Activated CD8-positive, alpha-beta T cell treated with anti-CD3 and anti-CD28 coated beads, Interleukin-2, amount 10 ng/mL, durations not matched to agents 7 days and 5 days (primary cell): ENCODE measurements around the gene CD44. TPM values are rescaled to one million over a fixed set of nuclear protein-coding genes. Genes with fewer than 3 reads are reported as not detected.
A peak's percentile ranks its signal among the peaks of the same experiment; 100 is the strongest.

Experiments
- ATAC-seq: fragments of 150-1000 bp; cut with Tn5 transposase; one replicate; pipeline ENCODE4 v1.10.0; 2021; ENCODE audit warnings: moderate library complexity
- CTCF ChIA-PET: fragments of 350-600 bp; sonication (Branson Sonifier 250); formaldehyde crosslinking; loops from one replicate; lab custom pipeline; 2021; ENCODE audit warnings: antibody characterized with exemption; lab: Charles Lee
- POLR2A ChIA-PET: fragments of 350-600 bp; sonication (Branson Sonifier 250); formaldehyde crosslinking; loops from one replicate; lab custom pipeline; 2021; ENCODE audit warnings: antibody characterized with exemption; lab: Charles Lee
- DNase-seq: peaks from one replicate; pipeline ENCODE4 v3.0.0-alpha.2; 2020
- H3K27ac Mint-ChIP-seq: one replicate; pipeline ENCODE4 v1.8.0; 2021; ENCODE audit warnings: mild to moderate bottlenecking, mixed read lengths
- H3K27me3 Mint-ChIP-seq: one replicate; pipeline ENCODE4 v1.8.0; 2021; ENCODE audit warnings: low read depth, mixed read lengths
- H3K36me3 Mint-ChIP-seq: one replicate; pipeline ENCODE4 v1.8.0; 2021; ENCODE audit warnings: low read depth, mixed read lengths
- H3K4me1 Mint-ChIP-seq: one replicate; pipeline ENCODE4 v1.8.0; 2021; ENCODE audit warnings: low read depth, mixed read lengths
- H3K4me3 Mint-ChIP-seq: one replicate; pipeline ENCODE4 v1.8.0; 2021; ENCODE audit warnings: mild to moderate bottlenecking, mixed read lengths
- H3K9me3 Mint-ChIP-seq: one replicate; pipeline ENCODE4 v1.8.0; 2022; ENCODE audit warnings: mixed read lengths; ENCODE audit not compliant: insufficient read depth
- total RNA-seq, 2 experiments: library from RNA; stranded (reverse); gene quantifications; one replicate each; pipeline ENCODE4 v1.2.3, GENCODE V29; 2021

Gene CD44
- total RNA-seq, 2 experiments from 2014 or later = 398 to 399 TPM

- CTCF ChIA-PET = interaction anchor here (1.4 to 13.5 kb wide), 3 partner anchors 26 to 136 kb away, joined by 4 to 218 read pairs (median 52); partner anchors contain the start of gene CD44
- Mint-ChIP-seq H3K4me3 (no peak overlapping the region), H3K4me1 (peaks cover 99% of the 10 kb centered on the region), H3K36me3 (peaks cover 75% of the 10 kb centered on the region), H3K27ac (peak overlapping the region; percentile 46), H3K9me3 (no peaks in the 10 kb centered on the region), H3K27me3 (no peaks in the 10 kb centered on the region)
- DNase-seq = no peak
- no peak for ATAC-seq
- POLR2A ChIA-PET = interaction anchor here (2.2 to 4.3 kb wide), 2 partner anchors 23 to 29 kb away, joined by 6 to 47 read pairs; partner anchors contain the start of gene CD44
Observed at GRCh38 chr11:35169112-35169511, 30.1 kb downstream of the CD44 start.

DNA sequence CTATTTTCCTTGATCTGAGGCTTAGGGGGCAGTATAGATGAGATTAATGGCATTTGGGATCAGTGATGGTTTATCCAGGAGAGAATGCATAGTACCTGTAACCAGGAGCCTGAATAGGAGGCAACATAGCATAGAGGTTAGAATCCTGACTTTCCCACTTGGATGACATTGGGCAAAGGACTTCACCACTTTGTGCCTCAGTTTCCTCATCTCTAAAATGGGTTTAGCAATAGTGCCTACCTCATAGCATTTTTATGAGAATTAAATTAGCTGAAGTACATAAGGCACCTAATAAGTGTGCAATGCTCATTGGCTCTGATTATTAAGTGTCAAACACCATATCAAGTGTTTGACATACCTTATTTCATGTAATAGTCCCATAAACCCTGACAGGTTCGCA, 30.8 kb downstream of the CD44 start:
- Mint-ChIP-seq H3K27ac (peak overlapping the region; percentile 14), H3K36me3 (peaks cover 72% of the 10 kb centered on the region), H3K9me3 (no peaks in the 10 kb centered on the region), H3K4me3 (no peak overlapping the region), H3K4me1 (peaks cover 99% of the 10 kb centered on the region), H3K27me3 (no peaks in the 10 kb centered on the region)
- DNase-seq (no peak), ATAC-seq (no peak)
- CTCF ChIA-PET = interaction anchor here (0.7 to 13.5 kb wide), 3 partner anchors 27 to 222 kb away, joined by 3 to 218 read pairs (median 3); partner anchors contain the start of gene CD44
- POLR2A ChIA-PET = interaction anchor here (0.7 kb wide), 1 partner anchor 28 kb away, joined by 3 read pairs; no protein-coding TSS in a partner anchor

GRCh38 chr11:35170503-35170902, 31.5 kb downstream of the CD44 start:
- DNase-seq (peak; percentile 23), ATAC-seq (no peak)
- Mint-ChIP-seq H3K27me3 (no peaks in the 10 kb centered on the region), H3K27ac (peak overlapping the region; percentile 62), H3K4me3 (no peak overlapping the region), H3K9me3 (no peaks in the 10 kb centered on the region), H3K36me3 (peaks cover 74% of the 10 kb centered on the region), H3K4me1 (peaks cover 99% of the 10 kb centered on the region)
- ChIA-PET CTCF (interaction anchor here (0.7 to 13.5 kb wide), 4 partner anchors 28 to 221 kb away, joined by 3 to 218 read pairs (median 3); partner anchors contain the start of gene CD44), POLR2A (interaction anchor here (0.6 to 0.7 kb wide), 3 partner anchors 10 to 31 kb away, joined by 3 to 4 read pairs (median 3); partner anchors contain the start of gene CD44)

DNA sequence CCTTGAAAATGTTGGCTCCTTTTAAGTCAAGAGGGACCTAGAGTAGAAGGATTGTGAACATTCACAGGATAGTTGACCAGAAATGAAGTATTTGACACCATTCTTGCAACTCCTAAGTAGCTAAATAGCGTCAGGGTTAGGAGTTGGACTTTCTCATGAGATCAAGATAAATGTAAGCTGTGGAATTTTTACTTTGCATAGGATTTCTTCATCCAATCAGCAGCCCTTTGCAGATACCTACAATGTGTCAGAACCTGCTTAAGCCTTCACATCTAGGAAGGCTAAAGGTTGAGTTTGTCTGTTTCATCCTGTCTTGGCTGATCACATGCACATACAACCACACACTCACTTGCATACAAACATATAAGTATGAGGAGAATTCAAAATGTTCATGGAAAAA, 32.3 kb downstream of the CD44 start:
- no peak for ATAC-seq
- Mint-ChIP-seq H3K36me3 (peaks cover 75% of the 10 kb centered on the region), H3K4me3 (no peak overlapping the region), H3K4me1 (peaks cover 95% of the 10 kb centered on the region), H3K9me3 (no peaks in the 10 kb centered on the region), H3K27me3 (no peaks in the 10 kb centered on the region), H3K27ac (no peak overlapping the region)
- CTCF ChIA-PET = interaction anchor here (1.8 to 13.5 kb wide), 4 partner anchors 7 to 135 kb away, joined by 6 to 218 read pairs (median 19); partner anchors contain the start of gene CD44
- peak; percentile 17 for DNase-seq
- POLR2A ChIA-PET = interaction anchor here (0.6 to 2.0 kb wide), 3 partner anchors 8 to 32 kb away, joined by 4 to 6 read pairs (median 5); partner anchors contain the start of gene CD44

GRCh38 chr11:35173011-35173511, 34.1 kb downstream of the CD44 start:
- ATAC-seq = no peak

GRCh38 chr11:35173616-35174566, 34.9 kb downstream of the CD44 start:
- no peak for DNase-seq
- CTCF ChIA-PET = interaction anchor here (1.0 to 4.3 kb wide), 9 partner anchors 10 to 133 kb away, joined by 3 to 31 read pairs (median 5); no protein-coding TSS in a partner anchor
- Mint-ChIP-seq H3K4me1 (peaks cover 96% of the 10 kb centered on the region), H3K27ac (peak overlapping the region; percentile 87), H3K4me3 (peak overlapping the region; percentile 62), H3K36me3 (peaks cover 79% of the 10 kb centered on the region), H3K9me3 (no peaks in the 10 kb centered on the region), H3K27me3 (no peaks in the 10 kb centered on the region)
- POLR2A ChIA-PET = interaction anchor here (0.6 to 4.5 kb wide), 9 partner anchors 8 to 174 kb away, joined by 3 to 39 read pairs (median 4); partner anchors contain the start of gene CD44
- ATAC-seq = peak; percentile 7

More at GRCh38 chr11:35173011-35173511, 34.1 kb downstream of the CD44 start:
- ChIA-PET POLR2A (interaction anchor here (1.5 to 3.3 kb wide), 3 partner anchors 8 to 29 kb away, joined by 3 to 39 read pairs (median 6); no protein-coding TSS in a partner anchor), CTCF (interaction anchor here (0.7 to 4.3 kb wide), 8 partner anchors 9 to 65 kb away, joined by 3 to 31 read pairs (median 4); no protein-coding TSS in a partner anchor)
- Mint-ChIP-seq H3K27ac (peak overlapping the region; percentile 87), H3K27me3 (no peaks in the 10 kb centered on the region), H3K4me3 (peak overlapping the region; percentile 62), H3K4me1 (peaks cover 96% of the 10 kb centered on the region), H3K36me3 (peaks cover 79% of the 10 kb centered on the region), H3K9me3 (no peaks in the 10 kb centered on the region)
- DNase-seq = no peak

GRCh38 chr11:35174666-35175065, 35.7 kb downstream of the CD44 start:
- ChIA-PET POLR2A (interaction anchor here (0.6 to 4.5 kb wide), 8 partner anchors 9 to 175 kb away, joined by 3 to 39 read pairs (median 4); partner anchors contain the start of gene CD44), CTCF (interaction anchor here (1.3 to 4.3 kb wide), 7 partner anchors 11 to 134 kb away, joined by 3 to 31 read pairs (median 5); no protein-coding TSS in a partner anchor)
- ATAC-seq = peak; percentile 13
- peak overlapping the region; percentile 37 for H3K4me3 Mint-ChIP-seq
- H3K4me1 Mint-ChIP-seq = peaks cover 96% of the 10 kb centered on the region
- DNase-seq = no peak
- H3K27me3 Mint-ChIP-seq = no peaks in the 10 kb centered on the region
- H3K27ac Mint-ChIP-seq = peak overlapping the region; percentile 87
- peaks cover 79% of the 10 kb centered on the region for H3K36me3 Mint-ChIP-seq
- no peaks in the 10 kb centered on the region for H3K9me3 Mint-ChIP-seq

DNA sequence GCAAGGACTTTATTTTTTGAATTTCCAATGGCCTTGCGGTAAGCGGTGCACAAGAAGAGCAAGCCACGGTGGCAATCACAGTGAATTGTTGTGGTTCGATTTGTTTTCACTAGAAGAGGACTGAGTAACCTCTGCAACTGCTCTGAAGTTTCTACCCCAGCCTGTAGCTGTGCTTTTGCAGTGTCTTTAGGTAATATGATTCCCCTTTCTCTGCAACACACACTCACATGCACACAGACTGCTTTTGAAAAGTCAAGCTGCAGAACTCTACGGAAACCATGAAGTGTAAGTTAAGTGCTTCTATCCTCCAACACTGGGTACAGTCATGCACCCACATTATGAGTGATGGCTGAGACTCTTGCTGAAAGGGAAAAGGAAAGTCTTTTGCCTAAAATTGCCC, 38.4 kb downstream of the CD44 start:
- DNase-seq (peak; percentile 81), ATAC-seq (peak; percentile 66)
- Mint-ChIP-seq H3K9me3 (no peaks in the 10 kb centered on the region), H3K4me3 (no peak overlapping the region), H3K36me3 (peaks cover 77% of the 10 kb centered on the region), H3K27me3 (no peaks in the 10 kb centered on the region), H3K4me1 (peaks cover 91% of the 10 kb centered on the region), H3K27ac (peak overlapping the region; percentile 89)
- CTCF ChIA-PET = interaction anchor here (0.9 to 5.7 kb wide), 11 partner anchors 11 to 251 kb away, joined by 3 to 48 read pairs (median 5); partner anchors contain the start of gene CD44
- POLR2A ChIA-PET = interaction anchor here (0.6 to 4.5 kb wide), 7 partner anchors 12 to 170 kb away, joined by 3 to 61 read pairs (median 3); partner anchors contain the start of gene CD44

GRCh38 chr11:35178067-35178805, 39.3 kb downstream of the CD44 start:
- peak overlapping the region; percentile 29 for H3K4me3 Mint-ChIP-seq

GRCh38 chr11:35178873-35179272, 39.9 kb downstream of the CD44 start:
- ChIA-PET CTCF (interaction anchor here (0.7 to 5.7 kb wide), 15 partner anchors 8 to 215 kb away, joined by 3 to 48 read pairs (median 4); partner anchors contain the start of gene CD44), POLR2A (interaction anchor here (1.0 to 4.3 kb wide), 4 partner anchors 13 to 39 kb away, joined by 3 to 61 read pairs (median 4); partner anchors contain the start of gene CD44)
- H3K27me3 Mint-ChIP-seq = no peaks in the 10 kb centered on the region
- no peaks in the 10 kb centered on the region for H3K9me3 Mint-ChIP-seq
- peaks cover 82% of the 10 kb centered on the region for H3K36me3 Mint-ChIP-seq
- H3K4me3 Mint-ChIP-seq = no peak overlapping the region
- DNase-seq (no peak), ATAC-seq (no peak)
- peak overlapping the region; percentile 89 for H3K27ac Mint-ChIP-seq
- H3K4me1 Mint-ChIP-seq = peaks cover 90% of the 10 kb centered on the region

More at GRCh38 chr11:35178067-35178805, 39.3 kb downstream of the CD44 start:
- Mint-ChIP-seq H3K36me3 (peaks cover 80% of the 10 kb centered on the region), H3K27ac (peak overlapping the region; percentile 89), H3K27me3 (no peaks in the 10 kb centered on the region), H3K9me3 (no peaks in the 10 kb centered on the region), H3K4me1 (peaks cover 91% of the 10 kb centered on the region)
- ATAC-seq = no peak
- POLR2A ChIA-PET = interaction anchor here (0.6 to 4.5 kb wide), 6 partner anchors 12 to 100 kb away, joined by 3 to 61 read pairs (median 10); partner anchors contain the start of gene CD44
- CTCF ChIA-PET = interaction anchor here (0.7 to 5.7 kb wide), 18 partner anchors 9 to 215 kb away, joined by 3 to 48 read pairs (median 4); partner anchors contain the start of gene CD44
- DNase-seq = no peak
